ENCODE measurements around the gene PEDS1. TPM values are rescaled to one million over a fixed set of nuclear protein-coding genes. Genes with fewer than 3 reads are reported as not detected.

The PEDS1 gene
- total and polyA plus RNA-seq, 12 donors = 18.7 to 39.1 (median 29.8) TPM

Other genes starting within 250 kb of the PEDS1 start
- 1 to 10 TPM; 2.8 to 9.3 (median 6.5) TPM for gene SPATA2, start 238.2 kb downstream of the PEDS1 start, total RNA-seq
- 1 to 10 TPM; 4.7 to 5.9 (median 4.7) TPM for gene SPATA2, start 238.2 kb downstream of the PEDS1 start, polyA plus RNA-seq
- gene RNF114, start 217.3 kb downstream of the PEDS1 start, total RNA-seq = 100 to 1,000 TPM in 4 of 9 donors, 10 to 100 TPM in 5; 53.2 to 201 (median 79.4) TPM
- gene RNF114, start 217.3 kb downstream of the PEDS1 start, polyA plus RNA-seq = 10 to 100 TPM; 26.9 to 47.8 (median 41.3) TPM
- 10 to 100 TPM in 3 of 9 donors, 1 to 10 TPM in 5, under 1 TPM in 1; 0.28 to 12.1 (median 8.0) TPM for gene SNAI1, start 170.7 kb downstream of the PEDS1 start, total RNA-seq
- 10 to 100 TPM in 2 of 3 donors, 1 to 10 TPM in 1; 2.6 to 13.2 (median 10.9) TPM for gene SNAI1, start 170.7 kb downstream of the PEDS1 start, polyA plus RNA-seq
- 100 to 1,000 TPM in 2 of 9 donors, 10 to 100 TPM in 7; 57.4 to 123 (median 77.0) TPM for gene UBE2V1, start 40.6 kb downstream of the PEDS1 start, total RNA-seq
- 100 to 1,000 TPM in 1 of 3 donors, 10 to 100 TPM in 2; 78.7 to 242 (median 80.0) TPM for gene UBE2V1, start 40.6 kb downstream of the PEDS1 start, polyA plus RNA-seq
- gene CEBPB, start 37.1 kb upstream of the PEDS1 start, total RNA-seq = 100 to 1,000 TPM in 8 of 9 donors, 10 to 100 TPM in 1; 14.9 to 272 (median 250) TPM
- 10 to 100 TPM; 31.0 to 74.7 (median 39.3) TPM for gene CEBPB, start 37.1 kb upstream of the PEDS1 start, polyA plus RNA-seq